ENCODE results near the gene NACAD. TPM values are rescaled to one million over a fixed set of nuclear protein-coding genes. Genes with fewer than 3 reads are reported as not detected.

Gene NACAD
- polyA plus RNA-seq, 1 donor from 2014 or later, result 14.5 TPM

DNA sequence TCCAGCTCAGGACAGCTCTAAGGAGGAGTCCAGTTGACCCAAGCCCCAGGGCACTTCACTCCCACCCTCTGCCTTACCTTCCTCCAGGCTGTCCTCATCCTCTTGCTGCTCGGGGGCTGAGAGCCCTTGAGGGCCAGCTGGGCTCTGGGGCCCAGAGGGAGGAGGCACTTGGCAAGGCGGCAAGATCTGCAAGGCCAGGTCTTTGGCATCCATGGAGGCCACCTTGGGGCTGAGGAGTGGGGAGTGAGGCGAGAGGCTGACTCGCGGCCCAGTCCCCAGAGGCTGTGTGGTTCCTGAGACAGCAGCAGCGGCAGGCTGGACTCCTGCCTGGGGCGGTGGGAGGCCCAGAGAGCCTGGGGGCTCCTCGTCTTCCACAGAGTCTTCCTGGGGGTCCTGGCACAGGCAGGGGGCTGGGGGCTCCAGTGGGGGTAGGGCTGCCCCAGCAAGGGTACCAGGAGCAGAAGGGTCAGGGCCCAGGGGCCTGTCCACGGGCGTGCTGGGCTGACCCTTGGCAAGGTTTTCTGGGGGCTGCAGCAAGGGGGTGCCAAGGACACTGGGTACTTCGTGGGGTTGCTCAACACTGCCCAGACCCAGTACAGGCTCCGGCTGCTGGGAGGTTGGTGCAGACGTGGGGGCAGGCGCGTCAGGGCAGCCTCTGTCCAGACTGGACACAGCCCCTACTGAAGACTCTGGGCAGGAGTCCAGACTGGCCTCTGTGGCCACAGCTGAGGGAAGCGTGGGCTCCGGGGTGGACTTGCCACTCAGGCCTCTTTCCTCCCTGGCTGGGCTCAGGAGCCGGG, 6.5 kb downstream of the NACAD start:
- no peaks in the 10 kb centered on the region for H3K27me3 ChIP-seq (ENCODE audit: insufficient read depth, low read depth, low read length)
- no peak overlapping the region for H2AFZ ChIP-seq (ENCODE audit: low read depth, low read length)
- no peak for TF ChIP-seq EP300 (conservative IDR thresholded peaks at IDR 0.05; ENCODE audit: poor library complexity, severe bottlenecking)
- TF ChIP-seq EZH2 (IDR thresholded peaks at IDR 0.05; ENCODE audit: borderline replicate concordance, insufficient read depth, low read length, poor library complexity, severe bottlenecking), result no peak
- no peaks in the 10 kb centered on the region for H3K9me2 ChIP-seq (ENCODE audit: insufficient read depth, low read length)
- H3K27ac ChIP-seq (ENCODE audit: low read length), result no peak overlapping the region
- no peaks in the 10 kb centered on the region for H4K20me1 ChIP-seq (ENCODE audit: insufficient read depth)
- no peak overlapping the region for H3K9ac ChIP-seq (ENCODE audit: low read length)
- H3K4me3 ChIP-seq (ENCODE audit: low read length), result no peak overlapping the region
- H3K79me2 ChIP-seq (replicated peaks; ENCODE audit: insufficient read depth, low read length), result peaks cover 8% of the 10 kb centered on the region
- H3F3A ChIP-seq (ENCODE audit: insufficient read depth, low read length, poor library complexity, severe bottlenecking), result no peaks in the 10 kb centered on the region
- no peak overlapping the region for H3K4me2 ChIP-seq (ENCODE audit: low read length)
- peaks cover 3% of the 10 kb centered on the region for H3K36me3 ChIP-seq (ENCODE audit: insufficient read depth, low read length)
- H3K9me3 ChIP-seq (ENCODE audit: low read length), result no peaks in the 10 kb centered on the region

DNA sequence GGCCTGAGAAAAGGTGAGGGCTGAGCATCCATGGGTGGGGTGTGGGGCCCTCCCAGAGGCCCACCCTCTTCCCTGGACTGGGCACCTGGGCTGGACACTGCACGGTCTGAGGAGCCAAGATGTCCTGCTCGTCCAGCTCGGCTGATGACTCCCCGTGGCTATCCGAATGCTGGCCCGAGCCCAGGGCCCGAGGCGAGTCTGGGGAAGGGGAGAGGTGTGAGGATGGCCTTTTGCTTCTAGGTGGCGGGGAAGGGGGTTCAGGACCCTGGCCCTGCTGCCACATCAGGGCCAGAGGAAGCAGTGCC, 7.1 kb downstream of the NACAD start:
- Histone ChIP-seq H3K9me2 (ENCODE audit: insufficient read depth, low read length) (no peaks in the 10 kb centered on the region), H4K20me1 (ENCODE audit: insufficient read depth) (no peaks in the 10 kb centered on the region), H3K4me2 (ENCODE audit: low read length) (no peak overlapping the region), H3K27me3 (ENCODE audit: insufficient read depth, low read depth, low read length) (no peaks in the 10 kb centered on the region), H3F3A (ENCODE audit: insufficient read depth, low read length, poor library complexity, severe bottlenecking) (no peaks in the 10 kb centered on the region), H2AFZ (ENCODE audit: low read depth, low read length) (no peak overlapping the region), H3K36me3 (ENCODE audit: insufficient read depth, low read length) (peaks cover 3% of the 10 kb centered on the region), H3K9ac (ENCODE audit: low read length) (no peak overlapping the region), H3K4me3 (ENCODE audit: low read length) (no peak overlapping the region), H3K27ac (ENCODE audit: low read length) (no peak overlapping the region), H3K9me3 (ENCODE audit: low read length) (no peaks in the 10 kb centered on the region), H3K79me2 (replicated peaks; ENCODE audit: insufficient read depth, low read length) (peaks cover 2% of the 10 kb centered on the region)
- no peak for TF ChIP-seq MXI1 (conservative IDR thresholded peaks at IDR 0.05; ENCODE audit: poor library complexity, severe bottlenecking)
- TF ChIP-seq, protein P1, sequence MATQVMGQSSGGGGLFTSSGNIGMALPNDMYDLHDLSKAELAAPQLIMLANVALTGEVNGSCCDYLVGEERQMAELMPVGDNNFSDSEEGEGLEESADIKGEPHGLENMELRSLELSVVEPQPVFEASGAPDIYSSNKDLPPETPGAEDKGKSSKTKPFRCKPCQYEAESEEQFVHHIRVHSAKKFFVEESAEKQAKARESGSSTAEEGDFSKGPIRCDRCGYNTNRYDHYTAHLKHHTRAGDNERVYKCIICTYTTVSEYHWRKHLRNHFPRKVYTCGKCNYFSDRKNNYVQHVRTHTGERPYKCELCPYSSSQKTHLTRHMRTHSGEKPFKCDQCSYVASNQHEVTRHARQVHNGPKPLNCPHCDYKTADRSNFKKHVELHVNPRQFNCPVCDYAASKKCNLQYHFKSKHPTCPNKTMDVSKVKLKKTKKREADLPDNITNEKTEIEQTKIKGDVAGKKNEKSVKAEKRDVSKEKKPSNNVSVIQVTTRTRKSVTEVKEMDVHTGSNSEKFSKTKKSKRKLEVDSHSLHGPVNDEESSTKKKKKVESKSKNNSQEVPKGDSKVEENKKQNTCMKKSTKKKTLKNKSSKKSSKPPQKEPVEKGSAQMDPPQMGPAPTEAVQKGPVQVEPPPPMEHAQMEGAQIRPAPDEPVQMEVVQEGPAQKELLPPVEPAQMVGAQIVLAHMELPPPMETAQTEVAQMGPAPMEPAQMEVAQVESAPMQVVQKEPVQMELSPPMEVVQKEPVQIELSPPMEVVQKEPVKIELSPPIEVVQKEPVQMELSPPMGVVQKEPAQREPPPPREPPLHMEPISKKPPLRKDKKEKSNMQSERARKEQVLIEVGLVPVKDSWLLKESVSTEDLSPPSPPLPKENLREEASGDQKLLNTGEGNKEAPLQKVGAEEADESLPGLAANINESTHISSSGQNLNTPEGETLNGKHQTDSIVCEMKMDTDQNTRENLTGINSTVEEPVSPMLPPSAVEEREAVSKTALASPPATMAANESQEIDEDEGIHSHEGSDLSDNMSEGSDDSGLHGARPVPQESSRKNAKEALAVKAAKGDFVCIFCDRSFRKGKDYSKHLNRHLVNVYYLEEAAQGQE (IDR thresholded peaks at IDR 0.05; ENCODE audit: borderline replicate concordance), result no peak
- TF ChIP-seq, protein P2, sequence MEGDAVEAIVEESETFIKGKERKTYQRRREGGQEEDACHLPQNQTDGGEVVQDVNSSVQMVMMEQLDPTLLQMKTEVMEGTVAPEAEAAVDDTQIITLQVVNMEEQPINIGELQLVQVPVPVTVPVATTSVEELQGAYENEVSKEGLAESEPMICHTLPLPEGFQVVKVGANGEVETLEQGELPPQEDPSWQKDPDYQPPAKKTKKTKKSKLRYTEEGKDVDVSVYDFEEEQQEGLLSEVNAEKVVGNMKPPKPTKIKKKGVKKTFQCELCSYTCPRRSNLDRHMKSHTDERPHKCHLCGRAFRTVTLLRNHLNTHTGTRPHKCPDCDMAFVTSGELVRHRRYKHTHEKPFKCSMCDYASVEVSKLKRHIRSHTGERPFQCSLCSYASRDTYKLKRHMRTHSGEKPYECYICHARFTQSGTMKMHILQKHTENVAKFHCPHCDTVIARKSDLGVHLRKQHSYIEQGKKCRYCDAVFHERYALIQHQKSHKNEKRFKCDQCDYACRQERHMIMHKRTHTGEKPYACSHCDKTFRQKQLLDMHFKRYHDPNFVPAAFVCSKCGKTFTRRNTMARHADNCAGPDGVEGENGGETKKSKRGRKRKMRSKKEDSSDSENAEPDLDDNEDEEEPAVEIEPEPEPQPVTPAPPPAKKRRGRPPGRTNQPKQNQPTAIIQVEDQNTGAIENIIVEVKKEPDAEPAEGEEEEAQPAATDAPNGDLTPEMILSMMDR (IDR thresholded peaks at IDR 0.05; ENCODE audit: poor library complexity, severe bottlenecking), result no peak
- TF ChIP-seq EP300 (conservative IDR thresholded peaks at IDR 0.05; ENCODE audit: poor library complexity, severe bottlenecking), result no peak
- no peak for TF ChIP-seq TAF1 (IDR thresholded peaks at IDR 0.05; ENCODE audit: low read depth)
- TF ChIP-seq SMC3 (conservative IDR thresholded peaks at IDR 0.05; ENCODE audit: poor library complexity), result no peak
- no peak for TF ChIP-seq RAD21 (conservative IDR thresholded peaks at IDR 0.05)
- no peak for TF ChIP-seq POLR2AphosphoS5 (IDR thresholded peaks at IDR 0.05)
- TF ChIP-seq EZH2 (IDR thresholded peaks at IDR 0.05; ENCODE audit: borderline replicate concordance, insufficient read depth, low read length, poor library complexity, severe bottlenecking), result no peak
